ENCODE data around the gene RBFOX2.

- TF ChIP-seq CTCF (conservative IDR thresholded peaks at IDR 0.05; ENCODE audit: low read depth in 2 of 2): no peak
- no peak for TF ChIP-seq POLR2AphosphoS5 (IDR thresholded peaks at IDR 0.05; ENCODE audit: low read depth)
- no peak for TF ChIP-seq EZH2 (IDR thresholded peaks at IDR 0.05; ENCODE audit: low read depth, unreplicated experiment)
- no peak for TF ChIP-seq EZH2phosphoT487 (IDR thresholded peaks at IDR 0.05; ENCODE audit: unreplicated experiment)
- no peak for TF ChIP-seq REST (IDR thresholded peaks at IDR 0.05; ENCODE audit: unreplicated experiment)
- no peak for TF ChIP-seq CREB1 (CRISPR knock-in tag; IDR thresholded peaks at IDR 0.05; ENCODE audit: low read depth)
- TF ChIP-seq JUNB (IDR thresholded peaks at IDR 0.05; ENCODE audit: unreplicated experiment): no peak
Measured at GRCh38 chr22:35758394-35758793, 270.2 kb downstream of the RBFOX2 start.

Measured in GM23338 (cell line).